HepG2 (cell line): Measurements from ENCODE around the gene STIP1. TPM values are rescaled to one million over a fixed set of nuclear protein-coding genes. Genes with fewer than 3 reads are reported as not detected.

Experiments
- ATAC-seq: fragments of 200-7000 bp; cut with Tn5 transposase; 3 replicates; pipeline ENCODE4 v1.9.1; 2020; ENCODE audit warnings: mild to moderate bottlenecking, moderate library complexity
- BruUV-seq: library from RNA; stranded (reverse); fragments of 400-500 nt; replicated peaks from 2 replicates; lab custom pipeline; 2021; lab: Mats Ljungman, UMichigan
- CTCF ChIA-PET: fragments of 300-600 bp; formaldehyde crosslinking; extraction: SDS; loops from one replicate; lab custom pipeline; 2021; ENCODE audit warnings: low total read pairs, inconsistent platforms, low intra/inter-chr PET ratio; lab: Yijun Ruan, JAX
- POLR2A ChIA-PET: fragments of 350-600 bp; sonication (Branson Sonifier 250); formaldehyde crosslinking; loops from one replicate; lab custom pipeline; 2020; ENCODE audit warnings: antibody characterized with exemption, inconsistent platforms; lab: Yijun Ruan, JAX
- DNase-seq: peaks from one replicate; pipeline ENCODE4 v3.0.0-alpha.2; 2015; ENCODE audit warnings: low spot score
- FAIRE-seq: peaks from 3 replicates; lab custom pipeline; 2011; peaks lifted over from hg19 to GRCh38; lab: Jason Lieb, UNC
- H2AFZ ChIP-seq: one replicate; pipeline ENCODE4 v1.6.1; 2011; ENCODE audit warnings: low read length, inconsistent platforms
- H3K27ac ChIP-seq: fragments of 300-600 bp; 3 replicates; pipeline ENCODE4 v1.8.0; 2011; ENCODE audit warnings: mixed run types, mild to moderate bottlenecking, mixed read lengths, low read length, inconsistent platforms; ENCODE audit not compliant: insufficient read depth; ENCODE audit errors: extremely low read length
- H3K27me3 ChIP-seq, 2 experiments: fragments of 200-600 bp in 1 of 2; 2 replicates in 1 of 2; 3 replicates in 1 of 2; pipeline versions ENCODE4 v1.6.0 to v1.8.0; 2011; ENCODE audit warnings: low read length in 2 of 2, mild to moderate bottlenecking in 2 of 2, moderate library complexity in 2 of 2, inconsistent platforms in 1 of 2; ENCODE audit not compliant: insufficient read depth in 2 of 2, control insufficient read depth in 1 of 2
- H3K36me3 ChIP-seq, 2 experiments: fragments of 200-600 bp in 1 of 2; replicated peaks in 1 of 2; 2 replicates in 1 of 2; 3 replicates in 1 of 2; pipeline versions ENCODE4 v1.5.1 to v1.8.0; 2011; ENCODE audit warnings: low read length in 2 of 2, inconsistent platforms in 1 of 2; ENCODE audit not compliant: insufficient read depth in 2 of 2, control insufficient read depth in 1 of 2
- H3K4me1 ChIP-seq: 2 replicates; pipeline ENCODE4 v1.5.1; 2012; ENCODE audit warnings: low read length, inconsistent platforms; ENCODE audit not compliant: insufficient read depth
- H3K4me2 ChIP-seq: 2 replicates; pipeline ENCODE4 v1.6.0; 2011; ENCODE audit warnings: low read depth, low read length, inconsistent platforms
- H3K4me3 ChIP-seq, 3 experiments: fragments of 200-600 bp in 1 of 3; sonication (generic), shearing (Covaris generic) in 1 of 3; replicated peaks in 1 of 3; 2 replicates each; pipeline ENCODE4 v1.5.1; 2011 to 2016; ENCODE audit warnings: low read length in 3 of 3, inconsistent platforms in 2 of 3, low read depth in 2 of 3, mild to moderate bottlenecking in 2 of 3, control low read depth in 1 of 3, mixed read lengths in 1 of 3; ENCODE audit not compliant: insufficient read depth in 1 of 3
- H3K79me2 ChIP-seq: one replicate; pipeline ENCODE4 v1.6.1; 2011; ENCODE audit warnings: low read length, inconsistent platforms; ENCODE audit not compliant: insufficient read depth
- H3K9ac ChIP-seq: 2 replicates; pipeline ENCODE4 v1.6.0; 2011; ENCODE audit warnings: mild to moderate bottlenecking, low read depth, low read length, inconsistent platforms; ENCODE audit not compliant: insufficient read depth
- H3K9me3 ChIP-seq: 2 replicates; pipeline ENCODE4 v1.5.1; 2012; ENCODE audit warnings: mild to moderate bottlenecking, low read length
- H4K20me1 ChIP-seq: 2 replicates; pipeline ENCODE4 v1.6.0; 2011; ENCODE audit warnings: inconsistent platforms, mild to moderate bottlenecking, low read length, moderate library complexity; ENCODE audit not compliant: insufficient read depth
- ERF ChIP-seq: IDR thresholded peaks from 2 replicates; pipeline ENCODE4 v1.6.1; 2018; ENCODE audit warnings: missing biosample characterization, missing genetic modification reagents
- ZBTB38 ChIP-seq: sonication (generic); formaldehyde crosslinking; IDR thresholded peaks from 2 replicates; pipeline ENCODE4 v1.5.1; 2020; ENCODE audit warnings: mild to moderate bottlenecking, missing genetic modification reagents
- ZKSCAN8 ChIP-seq: IDR thresholded peaks from 2 replicates; pipeline ENCODE4 v1.6.1; 2016; ENCODE audit warnings: borderline replicate concordance, missing genetic modification reagents, missing compliant biosample characterization
- ZNF274 ChIP-seq: sonication (generic); formaldehyde crosslinking; IDR thresholded peaks from 2 replicates; pipeline ENCODE4 v1.5.1; 2020; ENCODE audit warnings: mild to moderate bottlenecking, missing genetic modification reagents
- ZNF687 ChIP-seq: sonication (generic); formaldehyde crosslinking; IDR thresholded peaks from 2 replicates; pipeline ENCODE4 v1.5.1; 2020; ENCODE audit warnings: mild to moderate bottlenecking, missing genetic modification reagents, moderate library complexity
- WGBS: methylation state at CpG from one replicate; pipeline ENCODE4 v1.1.6; 2017; ENCODE audit warnings: low lambda C conversion rate; 5-methylcytosine and 5-hydroxymethylcytosine counted together
- in situ Hi-C: cut with HindIII; loops from 2 replicates; pipeline ENCODE4 v1.10.0; 2017; ENCODE audit warnings: low pct_unique_long_range_greater_than_20kb; ENCODE audit not compliant: extremely low pct_ligation_motif_present
- intact Hi-C: fragments of 100-400 bp; cut with micrococcal nuclease; formaldehyde crosslinking; loops from one replicate; pipeline ENCODE4 v1.10.0; 2022; ENCODE audit not compliant: unreplicated experiment
- polyA plus RNA-seq, 8 experiments: library from polyadenylated mRNA; depleted of rRNA in 3 of 8; stranded (reverse) in 7 of 8; unstranded in 1 of 8; fragments of >200 nt; fragmentation: Illumina TruSeq in 4 of 8; extraction: Trizol in 4 of 8; gene quantifications; 2 replicates each; pipeline versions ENCODE4 v1.2.1 to v1.2.3, GENCODE V29; 2011 to 2016; ENCODE audit warnings: low read depth in 4 of 8, missing spikeins in 1 of 8, mixed read lengths in 1 of 8; ENCODE audit not compliant: insufficient read depth in 1 of 8
- total RNA-seq, 5 experiments: library from RNA; depleted of rRNA; stranded (reverse); fragments of >200 nt; fragmentation: Illumina TruSeq; extraction: Trizol; gene quantifications; 2 replicates each; pipeline ENCODE4 v1.2.3, GENCODE V29; 2016; ENCODE audit warnings: low read depth in 1 of 5

STIP1 gene
- total and polyA plus RNA-seq, 2 of the 13 experiments (the other 11 are each of a cell fraction or from before 2014, with no cell fraction given) = 81.1 to 217 TPM

DNA sequence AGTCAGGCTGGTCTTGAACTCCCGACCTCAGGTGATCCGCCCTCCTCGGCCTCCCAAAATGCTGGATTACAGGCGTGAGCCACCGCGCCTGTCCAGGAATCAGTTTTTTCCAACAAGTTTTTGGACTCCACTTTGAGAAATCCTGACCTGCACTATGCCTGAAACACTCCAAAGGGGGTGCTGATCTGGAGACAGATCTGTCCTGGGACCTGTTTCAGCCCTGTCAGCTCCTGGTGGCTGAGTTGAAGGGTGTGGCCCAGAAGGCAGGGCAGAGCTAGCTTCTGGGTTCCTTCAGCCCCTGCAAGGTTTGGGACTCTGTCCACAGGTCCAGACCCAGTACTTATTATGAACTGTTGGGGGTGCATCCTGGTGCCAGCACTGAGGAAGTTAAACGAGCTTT lies 45.6 kb downstream of the STIP1 start:
- POLR2A ChIA-PET = interaction anchor here (0.6 to 2.6 kb wide), 3 partner anchors 10 to 254 kb away, joined by 3 to 8 read pairs (median 4); partner anchors contain the start of gene FKBP2
- in situ Hi-C loops = no loop called here
- no TSS peak for BruUV-seq
- H3K79me2 ChIP-seq = peaks cover 3% of the 10 kb centered on the region
- ATAC-seq (no peak), FAIRE-seq (no peak), DNase-seq (no peak)
- H3K27ac ChIP-seq = no peak overlapping the region
- TF ChIP-seq ZNF274 = 0 out of 2 replicates have a peak, but pooled peaks have one; percentile 28
- TF ChIP-seq ERF (CRISPR knock-in tag) = no peak
- peak overlapping the region in 1 of 3 experiments; percentile 50; a peak in 1 of 6 replicates for H3K4me3 ChIP-seq
- H3K4me1 ChIP-seq = peaks cover 70% of the 10 kb centered on the region
- no peaks in the 10 kb centered on the region for H3K27me3 ChIP-seq
- CTCF ChIA-PET = no interaction called here
- H3K36me3 ChIP-seq = no peaks in the 10 kb centered on the region
- no peaks in the 10 kb centered on the region for H3K9me3 ChIP-seq
- H2AFZ ChIP-seq = no peak overlapping the region
- peak overlapping the region; percentile 43; the same call in 1 of the 2 replicates for H3K9ac ChIP-seq
- peak overlapping the region; percentile 63 for H3K4me2 ChIP-seq
- no peaks in the 10 kb centered on the region for H4K20me1 ChIP-seq
- 96% methylated on average over 7 of the region's 7 CpGs for WGBS
- intact Hi-C loops = no loop called here

DNA sequence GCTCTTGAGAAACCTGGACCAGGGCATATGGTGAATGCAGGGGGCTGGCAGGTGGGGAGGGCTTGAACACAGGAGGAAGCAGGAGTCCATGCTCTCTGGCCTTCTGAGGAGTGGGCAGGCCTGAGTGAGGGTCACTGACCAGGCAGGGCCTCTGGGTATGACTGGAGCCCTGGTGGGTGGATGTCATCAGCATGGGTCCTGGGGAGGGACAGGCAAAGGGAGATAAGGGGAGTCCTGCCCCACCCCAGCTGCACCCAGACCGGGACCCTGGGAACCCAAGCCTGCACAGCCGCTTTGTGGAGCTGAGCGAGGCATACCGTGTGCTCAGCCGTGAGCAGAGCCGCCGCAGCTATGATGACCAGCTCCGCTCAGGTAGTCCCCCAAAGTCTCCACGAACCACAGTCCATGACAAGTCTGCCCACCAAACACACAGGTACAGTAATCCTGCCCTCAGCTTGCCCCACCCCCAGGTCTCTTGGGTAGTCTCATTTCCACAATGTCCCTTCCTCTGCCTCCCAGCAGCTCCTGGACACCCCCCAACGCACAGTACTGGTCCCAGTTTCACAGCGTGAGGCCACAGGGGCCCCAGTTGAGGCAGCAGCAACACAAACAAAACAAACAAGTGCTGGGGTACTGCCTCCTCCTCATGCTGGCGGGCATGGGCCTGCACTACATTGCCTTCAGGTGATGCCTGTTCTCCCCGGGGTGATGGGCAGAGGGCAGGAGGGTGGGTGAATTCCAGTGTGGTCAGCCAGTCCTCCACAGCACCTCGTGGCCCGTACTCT lies 46.4 kb downstream of the STIP1 start:
- FAIRE-seq (no peak), DNase-seq (no peak)
- H3K9ac ChIP-seq = 0 out of 2 replicates have a peak overlapping the region, but pooled peaks have one; percentile 3
- H3K4me2 ChIP-seq = peak overlapping the region; percentile 70; the same call in 1 of the 2 replicates
- POLR2A ChIA-PET = interaction anchor here (0.6 to 2.6 kb wide), 2 partner anchors 9 to 255 kb away, joined by 3 to 8 read pairs (median 3); partner anchors contain the start of gene FKBP2
- CTCF ChIA-PET = no interaction called here
- H4K20me1 ChIP-seq = no peaks in the 10 kb centered on the region
- no peaks in the 10 kb centered on the region for H3K27me3 ChIP-seq
- no peak overlapping the region for H3K27ac ChIP-seq
- BruUV-seq = no TSS peak
- no peak overlapping the region for H2AFZ ChIP-seq
- H3K79me2 ChIP-seq = peaks cover 3% of the 10 kb centered on the region
- H3K4me1 ChIP-seq = peaks cover 67% of the 10 kb centered on the region
- H3K9me3 ChIP-seq = no peaks in the 10 kb centered on the region
- 0 out of 2 replicates have a peak, but pooled peaks have one; percentile 15 for TF ChIP-seq ZBTB38 (CRISPR knock-in tag)
- TF ChIP-seq ZKSCAN8 (CRISPR knock-in tag) = no peak
- TF ChIP-seq ZNF687 (CRISPR knock-in tag) = peak; percentile 37
- TF ChIP-seq, all 625 proteins: peak for 2
- in situ Hi-C loops (no loop called here), intact Hi-C loops (no loop called here)
- no peak for ATAC-seq
- peak overlapping the region in 1 of 3 experiments; percentile 50; a peak in 1 of 6 replicates for H3K4me3 ChIP-seq
- no peaks in the 10 kb centered on the region for H3K36me3 ChIP-seq
- 79% methylated on average over 5 of the region's 15 CpGs for WGBS
